Mesothelial cell of epicardium (in vitro differentiated cells): ENCODE measurements around the gene TMEM187. TPM values are rescaled to one million over a fixed set of nuclear protein-coding genes. Genes with fewer than 3 reads are reported as not detected.

Experiments
- DNase-seq, 2 experiments: peaks; one replicate each; pipeline ENCODE4 v3.0.0; 2021; ENCODE audit warnings: low spot score in 2 of 2; ENCODE audit not compliant: unreplicated experiment in 2 of 2
- H3K27ac Mint-ChIP-seq: 2 replicates; pipeline ENCODE4 v1.8.0; 2021; ENCODE audit warnings: mixed read lengths
- H3K27me3 Mint-ChIP-seq: 2 replicates; pipeline ENCODE4 v1.8.0; 2021; ENCODE audit warnings: low read depth, mixed read lengths
- H3K36me3 Mint-ChIP-seq: 2 replicates; pipeline ENCODE4 v1.8.0; 2021; ENCODE audit warnings: mixed read lengths
- H3K4me1 Mint-ChIP-seq: 2 replicates; pipeline ENCODE4 v1.8.0; 2021; ENCODE audit warnings: mixed read lengths
- H3K4me3 Mint-ChIP-seq: 2 replicates; pipeline ENCODE4 v1.8.0; 2021; ENCODE audit warnings: mild to moderate bottlenecking, moderate library complexity, mixed read lengths
- H3K9me3 Mint-ChIP-seq: 2 replicates; pipeline ENCODE4 v1.8.0; 2021; ENCODE audit warnings: mixed read lengths
- total RNA-seq: library from RNA; stranded (reverse); gene quantifications from 3 replicates; pipeline ENCODE4 v1.2.1, GENCODE V29; 2021
- TF ChIP-seq, protein P1 (sequence below): fragments of 200-600 bp; sonication (generic); IDR thresholded peaks from one replicate; pipeline ENCODE4 v1.5.0; 2021; ENCODE audit warnings: antibody characterized with exemption; ENCODE audit not compliant: unreplicated experiment

TMEM187 gene
- total RNA-seq, 1 donor from 2014 or later = 15.0 TPM

DNA sequence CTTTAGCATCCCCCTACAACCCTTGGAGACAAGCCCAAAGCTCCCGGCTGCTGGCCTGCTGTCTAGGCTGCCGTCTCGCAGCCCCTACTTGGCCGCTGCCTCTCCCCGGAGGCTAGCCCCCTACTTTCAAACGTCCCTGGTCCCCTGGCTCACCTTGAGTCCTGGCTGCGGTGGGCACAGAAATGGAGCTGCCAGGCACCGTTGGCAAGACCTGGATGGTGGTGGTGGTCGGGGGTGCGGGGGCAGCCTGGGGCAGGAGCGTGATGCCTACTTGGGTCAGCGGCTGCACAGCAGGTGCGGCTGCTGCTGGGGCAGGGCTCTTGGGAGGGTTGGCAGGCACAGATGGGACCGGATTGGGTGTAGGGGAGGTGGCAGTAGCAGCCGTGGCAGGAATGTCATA, 12.9 kb upstream of the TMEM187 start:
- Mint-ChIP-seq H3K4me3 (no peak overlapping the region), H3K9me3 (no peaks in the 10 kb centered on the region), H3K36me3 (peaks cover 27% of the 10 kb centered on the region), H3K4me1 (no peaks in the 10 kb centered on the region), H3K27ac (no peak overlapping the region), H3K27me3 (no peaks in the 10 kb centered on the region)
- TF ChIP-seq, protein P1, sequence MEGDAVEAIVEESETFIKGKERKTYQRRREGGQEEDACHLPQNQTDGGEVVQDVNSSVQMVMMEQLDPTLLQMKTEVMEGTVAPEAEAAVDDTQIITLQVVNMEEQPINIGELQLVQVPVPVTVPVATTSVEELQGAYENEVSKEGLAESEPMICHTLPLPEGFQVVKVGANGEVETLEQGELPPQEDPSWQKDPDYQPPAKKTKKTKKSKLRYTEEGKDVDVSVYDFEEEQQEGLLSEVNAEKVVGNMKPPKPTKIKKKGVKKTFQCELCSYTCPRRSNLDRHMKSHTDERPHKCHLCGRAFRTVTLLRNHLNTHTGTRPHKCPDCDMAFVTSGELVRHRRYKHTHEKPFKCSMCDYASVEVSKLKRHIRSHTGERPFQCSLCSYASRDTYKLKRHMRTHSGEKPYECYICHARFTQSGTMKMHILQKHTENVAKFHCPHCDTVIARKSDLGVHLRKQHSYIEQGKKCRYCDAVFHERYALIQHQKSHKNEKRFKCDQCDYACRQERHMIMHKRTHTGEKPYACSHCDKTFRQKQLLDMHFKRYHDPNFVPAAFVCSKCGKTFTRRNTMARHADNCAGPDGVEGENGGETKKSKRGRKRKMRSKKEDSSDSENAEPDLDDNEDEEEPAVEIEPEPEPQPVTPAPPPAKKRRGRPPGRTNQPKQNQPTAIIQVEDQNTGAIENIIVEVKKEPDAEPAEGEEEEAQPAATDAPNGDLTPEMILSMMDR = no peak
- DNase-seq = no peak

DNA sequence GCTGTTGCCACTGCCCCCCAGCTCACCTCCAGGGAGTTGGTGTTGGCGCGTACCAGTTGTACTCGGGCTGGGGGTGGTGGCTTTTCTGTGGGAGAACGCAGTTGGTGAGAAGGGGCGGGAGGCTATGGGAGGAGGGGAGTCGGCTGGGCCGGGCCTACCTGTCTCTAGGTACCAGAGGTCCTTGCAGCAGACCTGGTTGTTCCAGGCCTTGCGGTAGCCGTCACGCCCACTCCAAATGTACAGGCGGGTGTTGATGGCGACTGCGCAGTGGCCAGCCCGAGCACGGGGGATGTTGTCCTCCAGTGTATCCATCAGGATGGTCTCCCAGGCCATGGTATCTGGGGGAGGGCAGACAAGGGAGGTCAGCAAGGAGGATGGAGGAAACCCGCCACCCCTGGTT, 12.5 kb upstream of the TMEM187 start:
- no peaks in the 10 kb centered on the region for H3K4me1 Mint-ChIP-seq
- H3K9me3 Mint-ChIP-seq = no peaks in the 10 kb centered on the region
- H3K27me3 Mint-ChIP-seq = no peaks in the 10 kb centered on the region
- DNase-seq = no peak
- no peak overlapping the region for H3K4me3 Mint-ChIP-seq
- peaks cover 27% of the 10 kb centered on the region for H3K36me3 Mint-ChIP-seq
- TF ChIP-seq, protein P1 = no peak
- H3K27ac Mint-ChIP-seq = no peak overlapping the region

DNA sequence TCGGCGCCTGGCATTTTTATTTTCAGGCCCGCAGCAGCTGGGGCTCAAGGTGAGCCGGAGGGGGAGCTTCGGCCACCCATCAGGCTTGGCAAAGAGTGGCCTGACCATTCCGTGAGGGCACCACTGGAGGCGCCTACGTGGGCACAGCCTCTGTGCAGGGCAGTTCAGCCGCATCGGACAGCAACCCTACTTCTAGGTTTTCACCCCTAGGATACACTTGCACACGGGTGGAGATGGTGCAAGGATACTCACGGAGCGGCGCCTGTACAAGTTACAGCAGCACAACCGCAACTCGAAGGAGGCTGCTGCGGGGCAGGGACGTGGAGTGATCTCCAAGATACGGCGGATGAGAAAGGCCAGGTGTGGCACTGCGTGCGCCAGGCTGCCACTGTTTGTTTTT, 11.8 kb upstream of the TMEM187 start:
- DNase-seq = no peak
- Mint-ChIP-seq H3K36me3 (peaks cover 26% of the 10 kb centered on the region), H3K9me3 (no peaks in the 10 kb centered on the region), H3K27me3 (no peaks in the 10 kb centered on the region), H3K4me3 (no peak overlapping the region), H3K4me1 (no peaks in the 10 kb centered on the region), H3K27ac (no peak overlapping the region)
- TF ChIP-seq, protein P1 = no peak

- Mint-ChIP-seq H3K27ac (no peak overlapping the region), H3K4me3 (no peak overlapping the region), H3K36me3 (peaks cover 24% of the 10 kb centered on the region), H3K9me3 (no peaks in the 10 kb centered on the region), H3K27me3 (no peaks in the 10 kb centered on the region), H3K4me1 (peaks cover 4% of the 10 kb centered on the region)
- TF ChIP-seq, protein P1 = no peak
- no peak for DNase-seq
Measured at GRCh38 chrX:153961292-153961691, 11.3 kb upstream of the TMEM187 start.

- Mint-ChIP-seq H3K9me3 (no peaks in the 10 kb centered on the region), H3K4me3 (no peak overlapping the region), H3K4me1 (peaks cover 25% of the 10 kb centered on the region), H3K36me3 (peaks cover 17% of the 10 kb centered on the region), H3K27me3 (no peaks in the 10 kb centered on the region), H3K27ac (no peak overlapping the region)
- TF ChIP-seq, protein P1 = no peak
- DNase-seq = no peak
Measured at GRCh38 chrX:153963546-153963945, 9.0 kb upstream of the TMEM187 start.

GRCh38 chrX:153964105-153964504, 8.4 kb upstream of the TMEM187 start:
- Mint-ChIP-seq H3K9me3 (no peaks in the 10 kb centered on the region), H3K27ac (no peak overlapping the region), H3K4me3 (no peak overlapping the region), H3K4me1 (peaks cover 30% of the 10 kb centered on the region), H3K36me3 (peaks cover 17% of the 10 kb centered on the region), H3K27me3 (no peaks in the 10 kb centered on the region)
- TF ChIP-seq, protein P1 = no peak
- DNase-seq = no peak
